Activated naive CD8-positive, alpha-beta T cell treated with anti-CD3 and anti-CD28 coated beads, Interleukin-2, amount 50 U/mL, for 16 hours (primary cell): ENCODE data around the gene PPM1N.

Source experiments
- DNase-seq: peaks from one replicate; pipeline ENCODE4 v3.0.0-alpha.2; 2020; ENCODE audit warnings: low read depth, low spot score

PPM1N gene

GRCh38 chr19:45488708-45489107, 9.5 kb upstream of the PPM1N start:
- no peak for DNase-seq

DNA sequence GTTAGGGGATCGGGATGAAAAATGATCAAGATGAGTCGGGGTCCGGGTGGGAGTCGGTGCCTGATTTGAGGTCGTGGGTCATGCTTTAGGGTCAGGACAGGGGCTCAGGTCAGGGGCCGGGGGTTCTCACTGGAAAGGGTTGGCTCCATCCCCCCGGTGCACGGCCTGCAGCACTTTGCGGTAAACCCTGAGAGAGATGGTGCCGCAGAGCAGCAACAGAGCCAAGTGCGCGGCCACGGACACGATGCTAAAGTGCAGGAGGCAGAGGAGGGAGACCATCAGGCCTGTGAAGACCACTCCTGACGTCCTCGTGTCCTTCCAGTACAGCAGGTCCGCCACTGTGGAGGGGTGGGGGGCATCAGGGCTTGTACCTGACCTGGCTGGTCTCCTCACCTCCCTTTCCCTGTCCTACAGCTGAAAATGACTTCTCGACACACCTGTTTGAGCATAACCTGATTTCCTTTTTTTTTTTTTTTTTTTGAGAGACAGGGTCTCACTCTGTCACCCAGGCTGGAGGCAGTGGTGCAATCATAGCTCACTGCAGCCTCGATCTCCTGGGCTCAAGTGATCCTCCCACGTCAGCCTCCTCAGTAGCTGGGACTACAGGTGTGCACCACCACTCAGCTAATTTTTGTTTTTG, 8.9 kb upstream of the PPM1N start:
- no peak for DNase-seq

DNA sequence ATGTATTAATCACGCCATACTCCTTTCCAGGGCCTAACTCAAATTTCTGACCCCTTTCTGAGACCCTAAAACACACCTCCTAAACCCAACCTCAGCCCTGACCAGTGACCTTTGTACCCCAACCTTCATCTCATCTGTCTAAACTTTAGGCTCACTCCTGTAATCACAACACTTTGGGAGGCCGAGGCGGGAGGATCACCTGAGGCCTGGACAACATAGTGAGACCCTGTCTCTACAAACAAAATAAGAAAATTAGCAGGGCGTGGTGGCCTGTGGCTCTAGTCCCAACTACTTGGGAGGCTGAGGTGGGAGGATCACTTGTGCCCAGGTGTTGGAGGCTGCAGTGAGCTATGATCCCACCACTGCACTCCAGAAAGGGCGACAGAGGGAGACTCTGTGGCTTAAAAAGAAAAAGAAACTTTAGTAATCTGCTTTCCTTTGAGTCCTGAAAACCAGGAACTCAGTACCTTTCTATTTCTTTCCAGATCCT, 6.1 kb upstream of the PPM1N start:
- no peak for DNase-seq

GRCh38 chr19:45492627-45493470, 5.4 kb upstream of the PPM1N start:
- DNase-seq = no peak

DNA sequence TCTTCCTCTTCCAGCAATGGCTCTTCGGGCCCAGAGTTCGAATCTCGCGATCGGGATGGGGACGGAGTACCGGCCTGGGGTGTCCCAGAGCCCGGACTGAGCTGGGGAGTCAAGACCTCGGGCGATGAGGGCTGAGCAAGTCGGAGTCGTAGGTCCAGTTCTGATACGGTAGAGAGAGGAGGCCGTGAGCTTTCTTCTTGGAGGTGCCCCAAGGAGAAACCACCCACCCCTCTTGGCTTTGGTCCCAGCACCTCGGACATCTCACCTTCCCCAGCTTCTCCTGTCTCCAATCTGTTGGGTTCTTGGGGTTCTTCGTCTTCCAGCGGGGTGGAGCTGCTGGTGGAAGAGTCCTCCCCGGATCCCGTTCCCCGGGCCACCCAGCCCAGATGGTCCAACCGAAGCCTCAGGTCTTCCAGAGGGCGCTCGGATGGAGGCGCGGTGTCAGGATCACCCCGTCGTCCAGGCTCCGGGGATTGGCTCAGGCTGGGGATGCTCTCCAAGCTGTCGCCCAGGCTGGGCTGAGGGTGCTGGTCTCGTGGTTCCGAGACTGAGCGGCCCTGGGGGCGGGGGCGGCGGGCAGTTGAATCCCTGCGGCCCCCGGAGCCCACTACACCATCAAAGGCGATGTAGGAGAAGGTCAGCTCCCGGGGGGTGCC, 3.9 kb upstream of the PPM1N start:
- DNase-seq = no peak

GRCh38 chr19:45495178-45495577, 3.1 kb upstream of the PPM1N start:
- DNase-seq = no peak

- DNase-seq = no peak
Observed at GRCh38 chr19:45496349-45496953, 1.8 kb upstream of the PPM1N start.

- no peak for DNase-seq
Observed at GRCh38 chr19:45497791-45498190, 452 bp upstream of the PPM1N start.

GRCh38 chr19:45499196-45500180, 1.2 kb downstream of the PPM1N start:
- peak; percentile 39 for DNase-seq

DNA sequence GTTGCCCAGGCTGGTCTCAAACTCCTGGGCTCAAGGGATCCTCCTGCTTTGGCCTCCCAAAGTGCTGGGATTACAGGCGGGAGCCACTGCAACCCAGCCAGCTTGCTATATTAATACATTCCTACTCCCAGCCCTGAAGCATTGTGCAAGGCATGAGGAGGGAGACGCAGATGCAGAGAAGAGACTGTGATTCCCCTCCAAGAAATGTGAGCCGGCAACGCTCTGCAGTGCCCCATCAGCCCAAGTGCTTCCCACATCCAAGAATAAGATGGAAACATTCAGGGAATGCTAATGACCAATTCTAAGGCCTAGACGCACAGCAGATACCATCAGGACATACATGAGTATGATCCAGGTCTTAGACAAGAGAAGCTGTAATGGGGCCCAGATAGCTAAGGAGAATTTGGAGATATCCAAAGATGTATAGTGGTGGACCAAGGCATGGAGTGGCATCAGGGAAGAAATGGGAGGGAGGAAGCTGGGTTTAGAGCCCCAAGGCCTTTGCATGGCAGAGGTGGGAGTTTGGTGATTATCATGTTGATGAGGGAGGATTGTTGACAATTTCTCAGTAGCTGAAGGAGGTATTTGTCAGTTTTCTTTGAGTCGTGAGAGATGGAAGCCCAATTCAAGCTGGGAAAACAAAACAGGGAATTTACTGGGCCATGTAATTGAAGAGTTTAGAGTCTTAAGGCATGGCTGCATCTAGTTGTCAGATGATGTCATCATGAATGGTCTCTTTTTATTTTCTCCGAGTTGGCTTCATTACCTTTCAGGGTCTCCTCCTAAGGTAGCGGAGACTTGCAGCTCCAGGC, 2.9 kb downstream of the PPM1N start:
- no peak for DNase-seq

- no peak for DNase-seq
Observed at GRCh38 chr19:45501730-45502014, 3.4 kb downstream of the PPM1N start.

- no peak for DNase-seq
Observed at GRCh38 chr19:45502111-45502510, 3.9 kb downstream of the PPM1N start.

DNA sequence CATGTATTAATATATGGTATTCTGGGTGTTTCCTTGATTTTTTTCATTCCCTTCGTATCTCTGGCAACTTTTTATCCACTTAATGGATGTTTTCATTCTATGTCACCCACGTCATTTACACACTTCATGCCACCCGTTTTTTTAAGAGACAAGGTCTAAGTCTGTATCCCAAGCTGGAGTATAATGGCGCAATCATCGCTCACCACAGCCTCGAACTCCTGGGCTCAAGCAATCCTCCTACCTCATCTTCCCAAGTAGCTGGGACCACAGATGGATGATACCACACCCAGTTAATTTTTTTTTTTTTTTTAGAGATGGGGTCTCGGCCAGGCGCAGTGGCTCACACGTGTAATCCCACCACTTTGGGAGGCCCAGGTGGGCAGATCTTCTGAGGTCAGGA, 5.7 kb downstream of the PPM1N start:
- no peak for DNase-seq

- no peak for DNase-seq
Observed at GRCh38 chr19:45505151-45505995, 7.1 kb downstream of the PPM1N start.

DNA sequence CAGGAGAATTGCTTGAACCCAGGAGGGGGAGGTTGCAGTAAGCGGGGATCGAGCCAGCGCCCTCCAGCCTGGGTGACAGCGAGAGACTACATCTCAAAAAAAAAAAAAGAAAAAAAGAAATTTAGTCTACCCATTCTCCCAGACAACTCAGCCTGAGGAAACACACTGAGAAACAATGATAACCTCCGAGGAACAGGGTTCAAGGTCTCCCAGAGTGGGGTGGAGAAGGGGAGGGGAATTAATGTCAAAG, 7.7 kb downstream of the PPM1N start:
- no peak for DNase-seq

GRCh38 chr19:45506246-45506988, 8.2 kb downstream of the PPM1N start:
- DNase-seq = peak; percentile 99

DNA sequence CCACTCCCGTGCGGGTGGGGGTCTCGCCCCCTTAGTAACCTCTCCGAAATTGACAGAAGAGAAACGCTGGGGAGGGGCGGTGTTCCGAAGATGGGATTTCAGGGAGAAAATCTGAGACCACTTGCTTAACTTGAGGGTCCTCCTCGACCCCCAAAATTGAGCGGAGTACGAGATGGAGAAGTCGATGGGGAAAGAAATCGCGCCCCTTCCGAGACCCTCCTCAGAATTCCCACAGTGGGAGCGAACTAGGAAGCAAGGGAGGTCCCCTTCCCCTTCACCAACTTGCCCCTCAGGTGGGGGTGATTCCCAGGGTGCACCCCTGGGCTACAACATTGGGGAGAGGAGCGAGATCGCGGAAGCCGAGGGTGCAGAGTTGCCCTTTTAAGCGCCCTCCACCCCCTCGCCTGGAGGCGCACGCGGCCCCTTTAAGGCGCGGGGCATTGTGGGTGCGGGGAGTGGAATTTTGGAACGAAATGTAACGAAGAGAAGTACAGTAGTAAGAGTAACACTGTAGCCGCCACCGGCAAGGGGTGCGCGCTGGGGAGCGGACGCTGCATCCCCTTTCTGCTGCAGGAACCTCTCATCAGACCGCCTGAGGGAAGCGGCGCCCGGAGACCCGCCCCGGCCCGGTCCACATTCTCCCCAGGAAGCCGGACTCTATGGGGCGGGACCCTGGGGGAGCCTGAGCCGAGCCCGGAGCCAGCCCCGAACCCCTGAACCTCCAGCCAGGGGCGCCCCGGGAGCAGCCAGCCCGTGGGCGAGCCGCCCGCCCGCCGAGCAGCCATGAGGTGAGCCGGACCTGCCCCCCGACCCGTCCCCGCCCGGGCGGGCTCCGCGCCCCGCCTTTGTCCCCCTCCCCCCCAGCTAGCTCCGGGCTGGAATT, 9.0 kb downstream of the PPM1N start, which contains the start of gene VASP:
VASP (plus strand) TSS at position 491 of the 883 bp plus-strand sequence; CDS start at position 784, 293 bp downstream.
- DNase-seq = peak; percentile 80
